DMS153 (cell line): ENCODE data around the gene NUDT8.
"Not testable (repeated sequence)": the region's sequence is repeated elsewhere in the genome, so short reads cannot be mapped to it uniquely, and the experiment has no call there.

Experiments
- DNase-seq: peaks from one replicate; lab custom pipeline; 2025; lab: John Stamatoyannopoulos, UW

NUDT8 gene

DNA sequence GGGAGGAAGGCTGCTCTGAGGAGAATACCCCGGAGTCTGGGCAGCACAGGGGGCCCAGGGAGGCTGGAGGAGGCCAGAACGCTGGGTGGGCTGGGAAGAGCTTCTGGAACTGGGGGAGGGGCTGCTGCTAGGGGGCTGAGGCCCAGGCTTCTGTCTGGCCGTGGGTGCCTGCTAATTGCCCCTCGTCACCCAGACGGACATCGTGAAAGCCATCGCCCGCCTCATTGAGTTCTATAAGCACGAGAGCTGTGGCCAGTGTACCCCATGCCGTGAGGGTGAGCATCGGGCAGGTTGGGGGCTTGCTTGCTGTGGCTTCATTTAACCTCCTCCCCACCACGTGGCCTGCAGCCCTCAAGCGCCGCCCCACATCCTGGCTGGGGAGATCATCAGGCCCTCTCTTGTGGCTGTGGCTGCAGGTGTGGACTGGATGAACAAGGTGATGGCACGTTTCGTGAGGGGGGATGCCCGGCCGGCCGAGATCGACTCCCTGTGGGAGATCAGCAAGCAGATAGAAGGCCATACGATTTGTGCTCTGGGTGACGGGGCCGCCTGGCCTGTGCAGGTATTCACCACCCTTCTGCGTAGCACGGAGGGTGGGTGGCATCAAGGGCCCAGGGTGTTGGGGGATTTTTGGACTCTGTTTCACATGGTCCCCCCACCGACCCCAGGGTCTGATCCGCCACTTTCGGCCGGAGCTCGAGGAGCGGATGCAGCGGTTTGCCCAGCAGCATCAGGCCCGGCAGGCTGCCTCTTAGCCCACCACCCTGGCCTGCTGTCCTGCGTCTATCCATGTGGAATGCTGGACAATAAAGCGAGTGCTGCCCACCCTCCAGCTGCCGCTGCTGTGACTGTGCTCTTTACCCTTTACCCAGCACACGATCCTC, 17.8 kb downstream of the NUDT8 start:
- DNase-seq: no peak

DNA sequence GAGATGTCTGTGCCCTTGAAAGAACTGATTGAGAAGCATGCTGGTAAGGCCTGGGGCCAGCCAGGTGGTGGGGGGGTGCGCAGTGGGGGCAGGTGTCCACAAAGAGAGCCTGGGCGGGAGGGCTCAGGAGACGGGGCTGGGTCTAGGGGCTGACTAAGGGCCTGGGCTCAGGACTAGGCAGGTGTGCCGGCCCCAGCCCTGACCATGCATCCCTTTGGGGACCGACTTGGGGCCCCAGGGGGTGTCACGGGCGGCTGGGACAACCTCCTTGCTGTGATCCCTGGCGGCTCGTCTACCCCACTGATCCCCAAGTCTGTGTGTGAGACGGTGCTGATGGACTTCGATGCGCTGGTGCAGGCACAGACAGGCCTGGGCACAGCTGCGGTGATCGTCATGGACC, 18.6 kb downstream of the NUDT8 start:
- DNase-seq: no peak

DNA sequence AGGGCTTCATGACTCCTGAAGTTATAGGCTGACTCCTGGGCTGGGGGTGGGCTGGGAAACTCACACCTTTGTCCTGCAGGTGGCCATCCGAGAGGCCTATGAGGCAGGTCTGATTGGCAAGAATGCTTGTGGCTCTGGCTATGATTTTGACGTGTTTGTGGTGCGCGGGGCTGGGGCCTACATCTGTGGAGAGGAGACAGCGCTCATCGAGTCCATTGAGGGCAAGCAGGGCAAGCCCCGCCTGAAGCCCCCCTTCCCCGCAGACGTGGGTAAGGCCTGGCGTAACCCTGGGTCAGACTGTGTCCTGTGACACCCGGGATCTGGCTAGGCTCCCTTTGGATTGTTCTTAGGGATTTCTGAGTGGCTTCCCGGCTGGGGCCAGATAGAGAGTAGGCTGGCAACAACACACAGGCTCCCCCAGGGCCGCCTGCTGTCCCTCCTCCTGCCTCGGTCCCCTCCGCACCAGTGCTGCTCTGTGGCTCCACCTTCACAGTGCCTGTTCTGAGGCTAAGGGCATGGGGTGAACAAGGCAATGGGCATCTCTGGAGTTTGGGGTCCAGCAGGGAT, 19.4 kb downstream of the NUDT8 start:
- no peak for DNase-seq

DNA sequence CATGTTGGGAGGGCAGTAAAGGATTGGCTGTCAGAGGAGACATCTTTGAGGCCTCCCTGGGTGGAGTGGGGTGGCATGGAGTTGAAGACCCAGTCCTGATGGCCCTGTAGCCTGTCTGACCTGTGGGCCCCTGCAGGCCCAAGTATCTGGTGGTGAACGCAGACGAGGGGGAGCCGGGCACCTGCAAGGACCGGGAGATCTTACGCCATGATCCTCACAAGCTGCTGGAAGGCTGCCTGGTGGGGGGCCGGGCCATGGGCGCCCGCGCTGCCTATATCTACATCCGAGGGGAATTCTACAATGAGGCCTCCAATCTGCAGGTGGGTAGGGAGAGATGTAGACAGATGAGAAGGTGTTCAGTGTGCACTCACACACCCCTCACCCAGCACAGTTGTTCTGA, 20.4 kb downstream of the NUDT8 start:
- DNase-seq: no peak

DNA sequence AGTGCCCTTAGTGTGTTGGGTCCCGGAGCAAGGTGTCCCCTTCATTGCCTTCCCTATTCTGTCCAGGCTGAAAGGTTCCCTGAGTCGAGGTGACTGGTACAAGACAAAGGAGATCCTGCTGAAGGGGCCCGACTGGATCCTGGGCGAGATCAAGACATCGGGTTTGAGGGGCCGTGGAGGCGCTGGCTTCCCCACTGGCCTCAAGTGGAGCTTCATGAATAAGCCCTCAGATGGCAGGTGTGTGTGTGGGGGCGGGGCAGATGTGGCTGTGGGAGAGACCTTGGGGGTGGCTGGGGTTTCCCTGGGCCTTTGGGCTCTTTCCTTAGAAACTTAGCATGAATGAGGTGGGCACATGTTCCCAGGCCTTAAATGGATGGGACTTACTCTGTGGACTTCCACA, 21.3 kb downstream of the NUDT8 start:
- no peak for DNase-seq

DNA sequence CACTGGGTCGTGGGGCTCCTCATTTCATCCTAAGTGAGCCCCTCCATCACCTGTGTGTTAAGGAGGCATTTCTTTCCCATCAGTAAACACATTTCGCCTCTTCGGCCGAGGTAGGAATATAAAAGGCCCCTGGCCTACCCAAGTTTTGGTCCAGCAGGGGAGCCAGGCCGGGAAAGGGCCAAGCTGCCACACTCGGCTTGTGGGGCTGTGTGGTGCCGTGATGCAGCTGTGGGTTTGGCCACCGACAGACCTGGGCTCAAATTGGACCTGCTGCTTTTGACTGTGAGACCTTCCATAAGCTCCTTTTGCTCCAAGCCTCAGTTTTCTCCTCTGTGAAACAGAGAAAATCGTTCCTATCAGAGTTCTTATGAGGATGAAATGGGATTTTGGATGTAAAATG, 22.2 kb downstream of the NUDT8 start:
- DNase-seq: no peak

DNA sequence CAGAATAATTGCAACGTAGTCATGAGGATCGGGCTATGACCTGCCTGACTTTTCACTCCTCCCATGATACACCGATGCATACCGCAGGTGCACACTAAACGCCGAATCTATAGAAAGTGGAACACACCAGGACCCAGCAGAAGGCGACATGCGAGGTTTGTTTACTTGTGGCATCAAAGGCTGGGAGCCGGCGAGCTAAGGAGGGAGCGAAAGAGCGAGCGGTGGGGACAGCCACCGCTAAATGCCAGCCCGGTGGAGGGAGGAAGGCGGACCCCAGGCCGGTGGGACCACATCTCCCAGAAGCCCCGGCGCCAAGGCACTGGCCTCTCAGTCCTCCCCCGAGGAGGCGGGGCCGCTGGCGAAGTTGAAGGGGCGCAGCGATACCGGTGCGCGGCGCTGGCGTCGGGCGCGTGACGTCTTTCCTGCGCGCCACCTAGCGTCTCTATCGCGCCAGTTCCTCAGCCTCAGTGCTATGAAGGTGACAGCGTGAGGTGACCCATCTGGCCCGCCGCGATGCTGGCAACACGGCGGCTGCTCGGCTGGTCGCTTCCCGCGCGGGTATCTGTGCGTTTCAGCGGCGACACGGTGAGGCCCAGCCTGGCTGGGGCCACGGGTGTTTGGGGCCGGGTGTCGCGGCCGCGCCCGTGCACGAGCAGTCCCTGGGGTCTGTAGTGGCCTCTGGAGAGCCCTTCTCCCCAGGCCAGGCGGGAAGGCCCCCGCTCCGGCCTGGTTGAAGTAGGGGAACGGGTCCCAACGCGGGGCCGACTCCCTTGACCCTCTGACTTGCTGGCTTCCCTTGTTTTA, 23.0 kb downstream of the NUDT8 start, which contains the start of gene NDUFV1:
Gene NDUFV1, plus strand, starts transcription at position 445 of the 804 bp plus-strand sequence. Its CDS starts 69 bp downstream, at position 514.
- peak; percentile 89 for DNase-seq

DNA sequence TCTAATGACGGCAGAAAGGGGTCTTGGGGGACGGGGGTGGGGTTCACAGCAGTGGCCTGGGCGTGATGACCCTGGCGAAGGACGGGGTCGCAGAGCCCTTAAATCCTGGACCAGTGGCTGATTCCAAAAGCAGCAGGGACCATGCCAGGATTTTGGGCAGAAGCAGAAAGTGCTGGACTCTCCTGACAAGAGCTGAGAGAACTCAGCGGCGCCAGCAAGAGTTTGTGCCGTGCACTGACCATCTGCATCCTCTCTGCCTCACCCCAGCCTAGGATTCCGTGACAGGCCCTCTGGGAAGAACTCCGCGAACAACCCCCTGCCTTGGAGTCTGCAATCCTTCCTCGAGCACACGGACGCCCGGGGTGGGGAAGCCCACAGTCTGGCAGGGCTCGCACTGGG, 23.6 kb downstream of the NUDT8 start:
- no peak for DNase-seq

DNA sequence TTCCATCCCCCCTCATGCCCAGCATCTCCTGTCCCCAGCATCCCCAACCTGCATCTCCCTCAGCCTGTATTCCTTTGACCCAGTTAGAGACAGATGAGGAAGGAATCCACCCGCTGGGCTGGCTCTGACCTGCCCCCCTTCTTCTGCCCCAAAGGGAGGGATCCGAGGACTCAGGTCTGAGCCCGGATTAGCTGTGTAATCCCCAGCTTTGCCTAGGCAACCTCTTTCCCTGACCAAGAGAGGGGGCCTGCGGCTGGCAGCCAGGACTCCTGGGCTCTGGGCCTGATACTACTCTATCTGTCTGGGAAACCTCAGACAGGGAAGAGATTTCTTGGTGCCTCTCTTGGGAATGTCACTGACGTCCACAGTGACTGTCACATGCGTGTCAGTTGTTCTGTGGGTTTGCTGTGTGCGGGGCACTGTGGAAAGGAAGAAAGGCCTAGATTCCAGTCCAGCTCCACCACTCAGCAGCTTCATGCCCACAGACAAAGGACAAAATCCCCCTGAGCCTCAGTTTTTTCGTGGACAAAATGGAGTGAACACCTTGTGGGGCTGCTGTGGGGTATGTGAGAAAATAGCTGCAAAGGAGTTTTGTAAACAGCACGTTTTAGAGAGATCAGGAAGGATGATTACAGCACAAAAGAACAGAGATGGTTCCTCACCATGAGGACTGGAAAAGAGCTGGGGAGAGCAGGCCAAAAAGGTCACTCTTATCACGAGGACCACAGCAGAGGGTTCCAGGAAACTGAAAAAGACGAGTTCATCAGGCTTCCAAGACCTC, 24.3 kb downstream of the NUDT8 start:
- no peak for DNase-seq

DNA sequence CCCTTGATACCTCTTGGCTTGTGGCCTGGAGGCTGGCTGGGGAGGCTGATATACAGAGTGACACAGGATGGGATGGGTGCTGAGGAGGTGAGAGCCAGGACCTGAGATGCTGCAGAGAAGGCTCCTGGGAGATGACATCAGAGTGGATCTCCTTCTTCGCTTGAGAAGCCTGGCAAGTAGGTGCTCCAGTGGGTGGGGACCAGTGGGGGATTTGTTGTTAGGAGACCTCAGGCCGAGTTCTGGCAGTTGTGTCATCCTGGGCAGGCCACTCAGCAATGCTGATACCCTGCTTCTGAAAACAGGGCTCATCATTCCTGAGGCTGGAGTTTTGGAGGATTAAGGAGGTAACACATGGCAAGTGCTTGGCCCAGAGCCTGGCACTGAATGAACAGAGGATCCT, 24.9 kb downstream of the NUDT8 start:
- no peak for DNase-seq

DNA sequence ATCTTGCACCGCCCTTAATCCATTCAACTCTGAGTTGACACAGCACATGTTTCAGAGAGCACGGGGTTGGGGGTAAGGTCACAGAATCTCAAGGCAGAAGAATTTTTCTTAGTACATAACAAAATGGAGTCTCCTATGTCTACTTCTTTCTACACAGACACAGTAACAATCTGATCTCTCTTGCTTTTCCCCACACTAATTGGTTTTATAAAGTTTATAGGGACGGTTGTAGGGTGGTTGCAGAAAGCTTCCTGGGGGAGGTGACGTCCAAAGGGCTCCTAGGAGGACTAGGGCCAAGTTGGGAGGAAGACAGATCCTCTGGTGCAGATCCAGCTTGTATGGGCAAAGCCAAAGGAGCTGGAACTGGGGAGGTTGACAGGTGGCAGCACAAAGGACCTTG, 25.6 kb downstream of the NUDT8 start:
- DNase-seq: not testable (repeated sequence)

DNA sequence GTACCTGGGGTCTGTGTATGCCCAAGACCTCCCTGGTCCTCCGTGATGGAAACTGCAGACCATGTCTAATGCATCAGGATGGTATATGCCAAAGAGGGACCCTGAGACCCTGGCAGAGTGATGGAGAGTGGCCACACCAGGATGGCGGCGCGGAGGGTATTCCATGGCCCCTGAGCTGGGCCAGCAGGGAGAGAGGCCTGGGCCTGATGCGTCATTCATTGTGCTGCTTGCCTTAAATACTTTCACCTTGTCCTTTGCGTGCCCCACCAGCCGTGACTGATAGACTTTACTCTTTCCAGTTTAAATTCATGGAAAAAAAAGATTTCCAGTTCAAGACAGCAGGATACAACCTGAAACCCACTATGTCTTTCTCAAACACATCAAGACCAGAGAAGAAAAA, 28.6 kb downstream of the NUDT8 start:
- DNase-seq: no peak

DNA sequence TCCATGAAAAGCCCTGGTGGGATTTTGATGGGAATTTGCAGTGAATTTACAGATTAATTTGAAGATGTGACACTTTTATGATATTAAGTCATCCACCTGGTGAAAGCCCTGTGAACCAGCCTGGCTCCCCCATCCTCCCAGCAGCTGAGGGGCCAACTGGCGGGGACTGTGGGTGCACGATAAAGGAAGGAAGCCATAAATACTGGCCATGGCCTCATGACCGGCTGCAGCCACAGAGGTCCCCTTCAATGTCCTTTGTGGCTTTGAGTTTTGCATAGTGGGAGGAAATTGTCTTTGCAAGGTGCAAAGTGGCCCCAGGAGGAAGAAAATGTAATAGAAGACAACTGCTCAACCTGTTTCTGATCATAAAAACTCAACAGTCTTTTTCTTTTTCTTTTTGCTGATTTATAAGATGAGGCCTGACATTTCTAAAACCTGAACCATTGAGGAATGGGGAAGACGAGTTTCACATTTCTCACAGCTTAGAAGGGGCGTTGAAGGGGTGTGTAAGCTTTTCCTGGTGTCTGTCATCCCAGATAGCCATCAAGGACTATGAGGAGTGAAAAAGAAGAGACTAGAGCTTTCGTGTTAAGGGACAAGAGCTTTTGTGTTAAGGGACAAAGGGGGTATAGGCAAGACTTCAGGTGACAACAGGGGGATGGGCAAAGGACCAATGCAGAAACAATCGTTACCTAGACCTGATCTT, 29.3 kb downstream of the NUDT8 start:
- DNase-seq: no peak

DNA sequence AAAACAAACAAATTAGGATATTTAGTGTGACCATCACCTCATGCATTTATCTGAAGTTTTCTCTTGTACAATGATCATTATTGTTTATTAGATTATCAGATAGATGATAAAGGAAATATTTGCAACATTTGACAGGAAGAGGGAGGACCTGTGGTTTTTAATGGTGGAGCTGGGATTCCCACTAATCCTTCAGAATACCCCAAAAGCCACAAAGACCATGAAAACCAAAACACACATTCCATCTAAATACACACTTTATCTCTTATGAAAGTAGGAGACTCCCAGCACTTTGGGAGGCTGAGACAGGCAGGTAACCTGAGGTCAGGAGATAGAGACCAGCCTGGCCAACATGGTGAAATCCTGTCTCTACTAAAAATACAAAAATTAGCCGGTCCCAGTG, 30.6 kb downstream of the NUDT8 start:
- no peak for DNase-seq

DNA sequence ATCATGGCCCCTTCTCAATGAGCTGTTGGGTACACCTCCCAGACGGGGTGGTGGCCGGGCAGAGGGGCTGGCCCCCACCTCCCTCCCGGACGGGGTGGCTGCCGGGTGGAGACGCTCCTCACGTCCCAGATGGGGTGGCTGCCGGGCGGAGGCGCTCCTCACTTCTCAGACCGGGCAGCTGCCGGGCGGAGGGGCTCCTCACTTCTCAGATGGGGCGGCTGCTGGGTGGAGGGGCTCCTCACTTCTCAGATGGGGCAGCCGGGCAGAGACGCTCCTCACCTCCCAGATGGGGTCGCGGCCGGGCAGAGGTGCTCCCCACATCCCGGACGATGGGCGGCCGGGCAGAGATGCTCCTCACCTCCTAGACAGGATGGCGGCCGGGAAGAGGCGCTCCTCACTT, 31.8 kb downstream of the NUDT8 start:
- DNase-seq: not testable (repeated sequence)

DNA sequence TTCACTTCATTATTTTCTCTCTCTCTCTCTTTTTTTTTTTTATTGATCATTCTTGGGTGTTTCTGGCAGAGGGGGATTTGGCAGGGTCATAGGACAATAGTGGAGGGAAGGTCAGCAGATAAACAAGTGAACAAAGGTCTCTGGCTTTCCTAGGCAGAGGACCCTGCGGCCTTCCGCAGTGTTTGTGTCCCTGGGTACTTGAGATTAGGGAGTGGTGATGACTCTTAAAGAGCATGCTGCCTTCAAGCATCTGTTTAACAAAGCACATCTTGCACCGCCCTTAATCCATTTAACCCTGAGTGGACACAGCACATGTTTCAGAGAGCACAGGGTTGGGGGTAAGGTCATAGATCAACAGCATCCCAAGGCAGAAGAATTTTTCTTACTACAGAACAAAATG, 32.3 kb downstream of the NUDT8 start:
- not testable (repeated sequence) for DNase-seq

DNA sequence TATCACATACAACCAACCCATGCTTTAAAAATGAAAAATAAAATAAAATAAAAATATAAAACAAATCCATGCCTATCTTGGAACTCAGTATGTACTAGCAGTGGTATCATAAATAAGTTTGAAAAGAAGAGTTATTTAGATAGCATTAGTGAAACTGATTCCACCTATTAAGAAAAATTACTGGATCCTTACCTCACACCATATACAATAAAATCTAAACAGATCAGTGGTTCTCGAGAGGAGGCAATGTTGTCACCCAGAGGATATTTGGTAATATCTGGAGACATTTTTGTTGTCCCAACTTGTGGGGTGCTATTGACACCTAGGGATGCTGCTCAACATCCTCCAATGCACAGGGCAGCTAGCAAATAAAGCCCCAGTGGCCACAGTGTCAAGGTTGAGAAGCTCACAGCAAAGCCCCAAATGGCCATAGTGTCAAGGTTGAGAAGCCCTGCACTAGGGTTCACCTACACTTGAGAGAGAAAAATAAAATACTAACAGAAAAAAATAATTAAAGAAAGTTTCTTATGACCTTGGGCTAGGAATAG, 32.9 kb downstream of the NUDT8 start:
- DNase-seq: no peak

DNA sequence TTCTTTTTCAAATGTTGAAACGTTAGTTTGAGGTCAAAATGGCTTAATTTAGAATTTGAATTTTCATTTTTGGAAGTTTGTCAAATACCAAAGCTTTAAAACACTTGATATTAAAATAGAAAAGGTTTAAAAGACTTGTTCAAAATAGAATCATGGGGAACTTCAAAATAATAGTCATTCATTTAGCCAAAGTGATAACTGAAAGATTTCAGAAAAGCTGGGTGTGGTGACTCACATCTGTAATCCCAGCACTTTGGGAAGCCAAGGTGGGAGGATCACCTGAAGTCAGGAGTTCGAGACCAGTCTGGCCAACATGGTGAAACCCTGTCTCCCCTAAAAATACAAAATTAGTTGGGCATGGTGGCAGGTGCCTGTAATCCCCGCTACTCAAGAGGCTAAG, 35.3 kb downstream of the NUDT8 start:
- DNase-seq: no peak

DNA sequence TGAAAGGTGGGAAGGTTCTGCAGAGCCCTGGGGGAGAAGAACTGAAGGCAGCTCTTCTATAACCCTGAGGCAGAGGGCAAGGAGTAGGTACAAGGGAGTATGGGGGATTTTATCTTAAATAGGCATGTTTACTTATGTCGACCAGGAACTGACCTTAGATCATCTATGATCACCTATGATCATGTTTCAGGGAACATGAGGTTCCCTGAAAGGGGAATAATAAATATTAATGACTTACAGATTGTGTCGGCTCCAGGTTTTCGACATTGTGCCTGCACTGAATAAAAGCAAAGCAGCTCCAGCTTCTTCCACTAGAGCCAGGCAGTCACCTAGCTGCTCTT, 36.2 kb downstream of the NUDT8 start:
- DNase-seq: no peak

DNA sequence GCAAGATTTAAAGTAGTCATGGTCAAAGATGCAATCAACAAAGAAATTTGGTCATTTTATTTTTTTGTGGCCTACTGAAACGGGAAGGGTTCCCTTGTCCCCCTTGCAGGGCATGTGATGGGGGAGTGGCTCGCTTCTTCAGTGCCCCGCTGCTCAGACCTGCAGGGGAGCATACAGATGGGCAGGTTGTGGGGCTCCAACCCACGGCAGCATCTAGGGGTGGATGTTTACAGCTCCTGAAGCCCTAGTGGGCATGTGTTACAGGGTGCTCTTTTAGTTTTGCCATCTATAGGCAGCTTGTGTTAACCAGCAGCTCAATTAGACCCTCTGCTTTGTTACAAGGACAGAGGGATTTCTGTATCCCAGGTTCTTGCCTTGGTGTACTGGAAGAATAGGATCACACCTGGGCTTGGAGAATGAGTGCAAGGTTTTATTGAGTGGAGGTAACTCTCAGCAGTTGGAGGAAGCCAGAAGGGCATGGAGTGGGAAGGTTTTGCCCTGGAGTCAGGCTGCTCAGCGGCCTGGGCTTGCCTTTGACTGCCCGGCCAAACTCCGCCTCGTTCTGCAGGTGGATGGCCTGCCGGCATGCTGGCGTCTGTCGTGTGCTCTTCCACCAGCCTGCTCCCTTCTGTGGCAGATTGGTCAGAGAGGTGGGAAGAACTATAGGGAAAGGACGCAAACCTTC, 36.7 kb downstream of the NUDT8 start:
- DNase-seq: no peak
